Endothelial cell of umbilical vein (primary cell): ENCODE measurements around the gene CSK. TPM values are rescaled to one million over a fixed set of nuclear protein-coding genes. Genes with fewer than 3 reads are reported as not detected.

Experiments used
- BruUV-seq: library from RNA; stranded (reverse); fragments of 400-500 nt; replicated peaks from 2 replicates; lab custom pipeline; 2021; lab: Mats Ljungman, UMichigan
- CTCF ChIA-PET: fragments of 300-600, 350-600 bp; sonication (Branson Sonifier 250); formaldehyde crosslinking; loops from one replicate; lab custom pipeline; 2021; ENCODE audit warnings: antibody characterized with exemption, inconsistent platforms; lab: Charles Lee
- POLR2A ChIA-PET: fragments of 300-600, 350-600 bp; sonication (Branson Sonifier 250); formaldehyde crosslinking; loops from one replicate; lab custom pipeline; 2021; ENCODE audit warnings: antibody characterized with exemption, inconsistent platforms; lab: Charles Lee
- DNase-seq: peaks from one replicate; pipeline ENCODE4 v3.0.0-alpha.2; 2011; ENCODE audit warnings: low read depth, low spot score
- FAIRE-seq: peaks from 2 replicates; lab custom pipeline; 2011; peaks lifted over from hg19 to GRCh38; lab: Jason Lieb, UNC
- H2AFZ ChIP-seq: 2 replicates; pipeline ENCODE4 v1.6.0; 2012; ENCODE audit warnings: low read depth, low read length, control low read depth, inconsistent platforms
- H3K27ac ChIP-seq: 2 replicates; pipeline ENCODE4 v1.5.1; 2011; ENCODE audit warnings: low read depth, mild to moderate bottlenecking, control low read depth, low read length, moderate library complexity; ENCODE audit not compliant: insufficient read depth
- H3K27me3 ChIP-seq, 2 experiments: 2 replicates each; pipeline versions ENCODE4 v1.6.0 to v1.6.1; 2011; ENCODE audit warnings: low read length in 2 of 2, mixed read lengths in 1 of 2; ENCODE audit not compliant: control insufficient read depth in 2 of 2, insufficient read depth in 2 of 2
- H3K36me3 ChIP-seq, 2 experiments: 2 replicates in 1 of 2; 3 replicates in 1 of 2; pipeline ENCODE4 v1.5.1; 2011; ENCODE audit warnings: low read length in 2 of 2, mild to moderate bottlenecking in 1 of 2, moderate library complexity in 1 of 2; ENCODE audit not compliant: control insufficient read depth in 2 of 2, insufficient read depth in 2 of 2; ENCODE audit errors: extremely low read depth in 1 of 2
- H3K4me1 ChIP-seq: 3 replicates; pipeline ENCODE4 v1.5.1; 2011; ENCODE audit warnings: mild to moderate bottlenecking, low read length; ENCODE audit not compliant: control insufficient read depth, insufficient read depth; ENCODE audit errors: extremely low read depth
- H3K4me2 ChIP-seq: 2 replicates; pipeline ENCODE4 v1.6.1; 2011; ENCODE audit warnings: low read length, control low read depth, mixed read lengths; ENCODE audit not compliant: insufficient read depth
- H3K4me3 ChIP-seq, 3 experiments: fragments of 200-600 bp in 1 of 3; sonication (generic), shearing (Covaris generic) in 1 of 3; replicated peaks in 1 of 3; 2 replicates each; pipeline ENCODE4 v1.5.1; 2011 to 2016; ENCODE audit warnings: control low read depth in 3 of 3, low read length in 3 of 3, mild to moderate bottlenecking in 2 of 3, inconsistent platforms in 1 of 3, low read depth in 1 of 3, moderate library complexity in 1 of 3; ENCODE audit not compliant: insufficient read depth in 1 of 3
- H3K79me2 ChIP-seq: 2 replicates; pipeline ENCODE4 v1.6.0; 2012; ENCODE audit warnings: low read length, inconsistent platforms; ENCODE audit not compliant: control insufficient read depth, insufficient read depth
- H3K9ac ChIP-seq: replicated peaks from 2 replicates; pipeline ENCODE3; 2011; ENCODE audit warnings: low read length, control low read depth; ENCODE audit not compliant: insufficient read depth; ENCODE audit errors: extremely low read depth
- H3K9me1 ChIP-seq: replicated peaks from 3 replicates; pipeline ENCODE4 v1.6.0; 2011; ENCODE audit warnings: mild to moderate bottlenecking, low read length; ENCODE audit not compliant: control insufficient read depth, insufficient read depth; ENCODE audit errors: extremely low read depth
- H3K9me3 ChIP-seq: replicated peaks from 2 replicates; pipeline ENCODE4 v1.5.1; 2012; ENCODE audit warnings: low read length, inconsistent platforms; ENCODE audit not compliant: control insufficient read depth, insufficient read depth
- H4K20me1 ChIP-seq: replicated peaks from 2 replicates; pipeline ENCODE3; 2011; ENCODE audit warnings: mild to moderate bottlenecking, low read length; ENCODE audit not compliant: control insufficient read depth, insufficient read depth; ENCODE audit errors: extremely low read depth
- JUN ChIP-seq: IDR thresholded peaks from 2 replicates; pipeline ENCODE4 v1.6.1; 2011; ENCODE audit warnings: borderline replicate concordance, low read depth; ENCODE audit not compliant: insufficient read length, insufficient read depth
- POLR2A ChIP-seq: IDR thresholded peaks from 2 replicates; pipeline ENCODE4 v1.6.1; 2012; ENCODE audit warnings: low read depth, mild to moderate bottlenecking, control low read depth, low read length
- dilution Hi-C: fragments of 300-500 bp; cut with MboI; formaldehyde crosslinking; loops from one replicate; pipeline ENCODE4 v1.15.0; 2019; ENCODE audit warnings: low sequenced_read_pairs; ENCODE audit not compliant: extremely low pct_ligation_motif_present
- intact Hi-C: fragments of 100-400 bp; cut with micrococcal nuclease; formaldehyde crosslinking; loops from one replicate; pipeline ENCODE4 v1.10.0; 2022
- polyA plus RNA-seq, 4 experiments: library from polyadenylated mRNA; depleted of rRNA in 3 of 4; stranded (reverse) in 3 of 4; unstranded in 1 of 4; fragments of >200 nt; gene quantifications; 2 replicates each; pipeline versions ENCODE4 v1.2.1 to v1.2.3, GENCODE V29; 2011 to 2012; ENCODE audit warnings: missing spikeins in 1 of 4
- total RNA-seq: library from RNA; stranded (reverse); gene quantifications from 2 replicates; pipeline ENCODE4 v1.2.3, GENCODE V29; 2021
- TF ChIP-seq, protein P1 (sequence below): IDR thresholded peaks from 2 replicates; pipeline ENCODE4 v1.6.1; 2011; ENCODE audit not compliant: insufficient read depth, insufficient read length
- TF ChIP-seq, protein P2 (sequence below), 2 donors: IDR thresholded peaks; 1 replicate in 1 of 2; 2 replicates in 1 of 2; pipeline ENCODE4 v1.5.1; 2011; ENCODE audit warnings: low read length in 2 of 2, mild to moderate bottlenecking in 2 of 2, moderate library complexity in 2 of 2, control low read depth in 1 of 2, inconsistent platforms in 1 of 2, low read depth in 1 of 2; ENCODE audit not compliant: insufficient read depth in 1 of 2; ENCODE audit errors: extremely low read depth in 1 of 2

CSK gene
- total and polyA plus RNA-seq, 2 donors (not counting 3 experiments of a cell fraction or from before 2014, with no cell fraction given): 41.2 to 104 TPM

DNA sequence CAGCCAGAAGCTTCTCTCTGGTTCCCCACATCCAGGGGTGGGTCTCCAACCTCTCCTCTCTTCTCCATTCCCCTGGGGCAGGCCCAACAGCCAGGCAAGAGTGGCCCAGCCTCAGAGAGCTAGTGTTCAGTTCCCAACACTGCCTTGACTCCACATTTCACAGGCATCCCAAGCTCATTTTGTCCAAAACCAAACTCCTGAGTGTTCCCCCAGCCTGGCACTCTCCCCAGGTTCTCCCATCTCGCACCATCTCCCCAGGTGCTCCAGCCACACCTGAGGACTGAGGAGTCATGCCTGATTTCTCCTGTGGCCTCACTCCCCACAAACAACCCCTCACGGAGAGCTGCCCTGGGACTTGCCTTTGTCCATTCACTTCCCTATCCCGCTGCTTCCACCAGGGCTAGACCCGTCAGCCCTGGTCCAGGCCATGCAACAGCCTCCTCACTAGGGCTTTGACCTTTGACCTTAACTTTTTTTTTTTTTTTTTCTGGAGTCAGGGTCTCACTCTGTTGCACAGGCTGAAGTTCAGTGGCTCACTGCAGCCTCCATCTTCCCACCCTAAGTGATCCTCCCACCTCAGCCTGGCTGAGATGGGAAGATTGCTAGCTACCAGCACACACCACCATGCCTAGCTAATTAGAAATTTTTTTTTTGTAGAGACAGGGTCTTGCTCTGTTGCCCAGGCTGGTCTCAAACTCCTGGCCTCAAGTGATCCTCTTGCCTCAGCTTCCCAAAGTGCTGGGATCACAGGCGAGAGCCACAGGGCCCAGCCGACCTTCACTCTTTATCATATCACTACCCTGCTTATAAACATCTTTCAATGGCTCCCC is 3.9 kb upstream of the CSK start:
- BruUV-seq: no TSS peak
- intact Hi-C loops: loop anchor here (2.0 to 10.0 kb wide), 2 partner anchors 65 to 427 kb away; partner anchors contain the start of genes C15orf39 and ULK3
- dilution Hi-C loops: no loop called here

More for the DNA sequence above, 3.9 kb upstream of the CSK start:
- Histone ChIP-seq H3K9me1 (no peaks in the 10 kb centered on the region), H3K4me1 (peaks cover 28% of the 10 kb centered on the region), H3K9ac (no peak overlapping the region), H3K79me2 (peaks cover 7% of the 10 kb centered on the region), H3K9me3 (no peaks in the 10 kb centered on the region), H4K20me1 (no peaks in the 10 kb centered on the region), H3K27ac (no peak overlapping the region), H2AFZ (no peak overlapping the region), H3K4me3 (no peak overlapping the region), H3K36me3 (no peaks in the 10 kb centered on the region), H3K27me3 (no peaks in the 10 kb centered on the region), H3K4me2 (no peak overlapping the region)
- no peak for DNase-seq
- ChIA-PET POLR2A (interaction anchor here (0.7 kb wide), 2 partner anchors 63 to 140 kb away, joined by 4 read pairs; no protein-coding TSS in a partner anchor), CTCF (interaction anchor here (0.6 to 8.3 kb wide), 16 partner anchors 8 to 176 kb away, joined by 3 to 98 read pairs (median 4); partner anchors contain the start of genes CPLX3, FAM219B and ULK3)
- no peak for FAIRE-seq
- no peak for TF ChIP-seq POLR2A
- TF ChIP-seq, protein P1, sequence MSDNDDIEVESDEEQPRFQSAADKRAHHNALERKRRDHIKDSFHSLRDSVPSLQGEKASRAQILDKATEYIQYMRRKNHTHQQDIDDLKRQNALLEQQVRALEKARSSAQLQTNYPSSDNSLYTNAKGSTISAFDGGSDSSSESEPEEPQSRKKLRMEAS: no peak
- TF ChIP-seq, protein P2, sequence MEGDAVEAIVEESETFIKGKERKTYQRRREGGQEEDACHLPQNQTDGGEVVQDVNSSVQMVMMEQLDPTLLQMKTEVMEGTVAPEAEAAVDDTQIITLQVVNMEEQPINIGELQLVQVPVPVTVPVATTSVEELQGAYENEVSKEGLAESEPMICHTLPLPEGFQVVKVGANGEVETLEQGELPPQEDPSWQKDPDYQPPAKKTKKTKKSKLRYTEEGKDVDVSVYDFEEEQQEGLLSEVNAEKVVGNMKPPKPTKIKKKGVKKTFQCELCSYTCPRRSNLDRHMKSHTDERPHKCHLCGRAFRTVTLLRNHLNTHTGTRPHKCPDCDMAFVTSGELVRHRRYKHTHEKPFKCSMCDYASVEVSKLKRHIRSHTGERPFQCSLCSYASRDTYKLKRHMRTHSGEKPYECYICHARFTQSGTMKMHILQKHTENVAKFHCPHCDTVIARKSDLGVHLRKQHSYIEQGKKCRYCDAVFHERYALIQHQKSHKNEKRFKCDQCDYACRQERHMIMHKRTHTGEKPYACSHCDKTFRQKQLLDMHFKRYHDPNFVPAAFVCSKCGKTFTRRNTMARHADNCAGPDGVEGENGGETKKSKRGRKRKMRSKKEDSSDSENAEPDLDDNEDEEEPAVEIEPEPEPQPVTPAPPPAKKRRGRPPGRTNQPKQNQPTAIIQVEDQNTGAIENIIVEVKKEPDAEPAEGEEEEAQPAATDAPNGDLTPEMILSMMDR (IDR thresholded peaks at IDR 0.05; ENCODE audit: extremely low read depth in 1 of 2, insufficient read depth in 1 of 2, low read depth in 1 of 2, low read length in 2 of 2): no peak
- TF ChIP-seq JUN: no peak
